Pancreas (tissue), 10 donors: ENCODE data around the gene LOXL4. TPM values are rescaled to one million over a fixed set of nuclear protein-coding genes. Genes with fewer than 3 reads are reported as not detected.

ENCODE experiments used
- ATAC-seq, 4 donors: fragments of 200-7000 bp; cut with Tn5 transposase; one replicate each; pipeline versions ENCODE4 v1.8.0 to v1.9.1; 2020; ENCODE audit warnings: mild to moderate bottlenecking in 4 of 4, moderate library complexity in 4 of 4
- DNase-seq, 6 donors: peaks; one replicate each; pipeline ENCODE4 v3.0.0-alpha.2; 2020
- FAIRE-seq: peaks from 2 replicates; lab custom pipeline; 2012; peaks lifted over from hg19 to GRCh38; lab: Jason Lieb, UNC
- H3K27ac ChIP-seq, 4 donors: fragments of 200-600 bp; sonication (generic); 1 replicate in 3 of 4; 2 replicates in 1 of 4; pipeline versions ENCODE4 v1.5.0 to v1.8.0; 2020
- H3K27me3 ChIP-seq, 4 donors: fragments of 200-600 bp; one replicate each; pipeline ENCODE4 v1.8.0; 2021
- H3K36me3 ChIP-seq, 3 donors: fragments of 200-600 bp; sonication (generic) in 1 of 3; one replicate each; pipeline versions ENCODE4 v1.5.0 to v1.8.0; 2020 to 2021
- H3K4me1 ChIP-seq, 3 donors: fragments of 200-600 bp; one replicate each; pipeline ENCODE4 v1.8.0; 2021
- H3K4me3 ChIP-seq, 4 donors: fragments of 200-600 bp; sonication (generic) in 2 of 4; one replicate each; pipeline versions ENCODE4 v1.5.0 to v1.8.0; 2020 to 2021
- H3K9me3 ChIP-seq, 4 donors: fragments of 200-600 bp; one replicate each; pipeline ENCODE4 v1.8.0; 2021
- CTCF ChIP-seq, 4 donors: fragments of 200-600 bp; sonication (generic) in 3 of 4; IDR thresholded peaks; one replicate each; pipeline versions ENCODE4 v1.5.0 to v1.8.0; 2021; ENCODE audit warnings: antibody characterized with exemption in 4 of 4
- WGBS, 2 donors: extraction: QIAGEN DNeasy Blood & Tissue Kit; methylation state at CpG; one replicate each; pipeline ENCODE4 v1.1.7; 2013; 5-methylcytosine and 5-hydroxymethylcytosine counted together
- intact Hi-C, 3 donors: fragments of 100-400 bp; cut with DNase I; formaldehyde crosslinking; loops; one replicate each; pipeline versions ENCODE4 v1.11.1 to v1.14.2; 2022
- polyA plus RNA-seq, 2 donors: library from polyadenylated mRNA; stranded (reverse); fragments of 200-250 nt; gene quantifications; one replicate each; pipeline ENCODE4 v1.2.3, GENCODE V29; 2013
- total RNA-seq, 6 donors: library from RNA; stranded (reverse); fragmentation: NEBNext Ultra II Directional in 4 of 6; extraction: Animal tissue kit (Norgen Biotek cat#: 25700) in 4 of 6; gene quantifications; one replicate each; pipeline versions ENCODE4 v1.2.1 to v1.2.4, GENCODE V29; 2021 to 2023
- donor health status: healthy with polysubstance abuse.
- donor health status: DM: no; HTN: no; CAD: no; lungs with moderate emphysema.
- donor health status: DM: no; HTN: no; CAD: no.
- donor health status: control.
- donor health status: control.
- donor health status: Bipolar disorder and iron deficiency.
- donor health status: DM: yes; HTN: yes; CAD: no.
- donor health status: DM: no; HTN: no; CAD: no.
- donor health status: DM: no; HTN: no; CAD: no.
- donor health status: DM: yes; HTN: yes; CAD: no.

LOXL4 gene
- total and polyA plus RNA-seq, 8 donors = 3.7 to 12.5 (median 8.6) TPM

GRCh38 chr10:98313598-98313997 is 45.6 kb upstream of the LOXL4 start:
- H3K4me1 ChIP-seq = peaks cover 0 to 4% (median 0%) of the 10 kb centered on the region in 3 donors
- 65 to 67% methylated on average over 3 of the region's 3 CpGs for WGBS, 2 donors
- no peaks in the 10 kb centered on the region for H3K9me3 ChIP-seq
- DNase-seq = no peak
- intact Hi-C loops = loop anchor here in 2 of 3 donors (5.0 to 10.0 kb wide), 2 partner anchors 51 to 69 kb away; no protein-coding TSS in a partner anchor
- no peak for TF ChIP-seq CTCF (IDR thresholded peaks at IDR 0.05)
- no peaks in the 10 kb centered on the region for H3K36me3 ChIP-seq
- H3K27me3 ChIP-seq = no peaks in the 10 kb centered on the region
- H3K4me3 ChIP-seq = no peak overlapping the region
- no peak for ATAC-seq
- H3K27ac ChIP-seq = no peak overlapping the region
- no peak for FAIRE-seq

- Histone ChIP-seq H3K4me1 (peaks cover 0 to 4% (median 0%) of the 10 kb centered on the region in 3 donors), H3K36me3 (no peaks in the 10 kb centered on the region), H3K9me3 (no peaks in the 10 kb centered on the region), H3K27me3 (no peaks in the 10 kb centered on the region), H3K27ac (no peak overlapping the region), H3K4me3 (no peak overlapping the region)
- DNase-seq (no peak), ATAC-seq (no peak), FAIRE-seq (no peak)
- no peak for TF ChIP-seq CTCF (IDR thresholded peaks at IDR 0.05)
- intact Hi-C loops = loop anchor here in 2 of 3 donors (5.0 to 10.0 kb wide), 2 partner anchors 51 to 68 kb away; no protein-coding TSS in a partner anchor
- 84 to 90% methylated on average over 5 of the region's 5 CpGs for WGBS, 2 donors
Observed at GRCh38 chr10:98312822-98313221, 44.8 kb upstream of the LOXL4 start.

DNA sequence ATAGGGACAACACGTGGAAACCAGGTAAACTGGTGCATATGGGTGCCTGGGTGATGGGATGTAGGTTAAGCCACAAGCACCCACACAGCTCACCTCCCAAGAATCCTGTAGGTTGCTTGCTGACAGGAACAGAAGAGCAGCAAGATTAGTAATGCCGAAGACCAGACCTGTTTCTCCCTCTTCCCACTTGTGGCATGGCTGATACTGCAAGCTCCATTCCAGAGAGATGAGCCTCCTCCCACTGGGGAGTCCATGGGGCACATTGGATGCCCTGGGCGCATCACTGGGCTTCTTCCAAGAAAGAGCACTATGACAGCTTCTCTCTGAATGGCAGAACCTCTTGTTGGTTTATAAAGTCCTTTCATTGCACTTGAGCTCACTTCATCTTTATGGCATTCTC is 44.4 kb upstream of the LOXL4 start:
- Histone ChIP-seq H3K9me3 (no peaks in the 10 kb centered on the region), H3K36me3 (no peaks in the 10 kb centered on the region), H3K27ac (no peak overlapping the region), H3K4me1 (peaks cover 0 to 4% (median 0%) of the 10 kb centered on the region in 3 donors), H3K27me3 (no peaks in the 10 kb centered on the region), H3K4me3 (no peak overlapping the region)
- no peak for ATAC-seq
- 56 to 62% methylated on average over 3 of the region's 3 CpGs for WGBS, 2 donors
- FAIRE-seq = no peak
- intact Hi-C loops = loop anchor here in 2 of 3 donors (5.0 to 10.0 kb wide), 2 partner anchors 50 to 68 kb away; no protein-coding TSS in a partner anchor
- TF ChIP-seq CTCF (IDR thresholded peaks at IDR 0.05) = no peak
- no peak for DNase-seq

DNA sequence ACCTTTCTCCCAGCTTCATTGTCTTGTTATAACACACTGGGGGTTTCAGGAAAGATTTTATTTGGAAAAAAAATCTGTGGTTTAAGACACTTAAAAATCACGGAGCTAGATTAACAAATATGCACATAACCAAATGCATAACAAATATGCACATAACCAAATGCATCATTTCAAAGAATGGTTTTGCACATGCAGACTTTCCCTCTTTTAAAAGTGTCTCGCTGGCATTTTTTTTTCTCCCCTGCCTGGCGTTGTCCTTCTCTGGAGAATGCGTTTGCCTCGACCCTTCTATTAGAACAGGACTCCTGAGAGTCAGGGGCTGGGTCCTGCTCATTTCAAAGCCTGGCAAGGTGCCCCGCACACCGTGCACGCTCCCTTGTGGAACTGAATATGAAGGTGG is 42.7 kb upstream of the LOXL4 start:
- H3K4me1 ChIP-seq = no peaks in the 10 kb centered on the region
- ATAC-seq (no peak), FAIRE-seq (no peak), DNase-seq (no peak)
- no peak overlapping the region for H3K4me3 ChIP-seq
- H3K9me3 ChIP-seq = no peaks in the 10 kb centered on the region
- 67 to 82% methylated on average over 8 of the region's 8 CpGs for WGBS, 2 donors
- H3K27me3 ChIP-seq = no peaks in the 10 kb centered on the region
- intact Hi-C loops = loop anchor here in 2 of 3 donors (5.0 to 10.0 kb wide), 2 partner anchors 48 to 66 kb away; no protein-coding TSS in a partner anchor
- TF ChIP-seq CTCF (IDR thresholded peaks at IDR 0.05) = no peak
- H3K27ac ChIP-seq = no peak overlapping the region
- H3K36me3 ChIP-seq = no peaks in the 10 kb centered on the region
